Measurements from ENCODE around the gene HS3ST2. TPM values are rescaled to one million over a fixed set of nuclear protein-coding genes. Genes with fewer than 3 reads are reported as not detected.
A peak's percentile ranks its signal among the peaks of the same experiment; 100 is the strongest.

HS3ST2 gene
- not detected for total RNA-seq

DNA sequence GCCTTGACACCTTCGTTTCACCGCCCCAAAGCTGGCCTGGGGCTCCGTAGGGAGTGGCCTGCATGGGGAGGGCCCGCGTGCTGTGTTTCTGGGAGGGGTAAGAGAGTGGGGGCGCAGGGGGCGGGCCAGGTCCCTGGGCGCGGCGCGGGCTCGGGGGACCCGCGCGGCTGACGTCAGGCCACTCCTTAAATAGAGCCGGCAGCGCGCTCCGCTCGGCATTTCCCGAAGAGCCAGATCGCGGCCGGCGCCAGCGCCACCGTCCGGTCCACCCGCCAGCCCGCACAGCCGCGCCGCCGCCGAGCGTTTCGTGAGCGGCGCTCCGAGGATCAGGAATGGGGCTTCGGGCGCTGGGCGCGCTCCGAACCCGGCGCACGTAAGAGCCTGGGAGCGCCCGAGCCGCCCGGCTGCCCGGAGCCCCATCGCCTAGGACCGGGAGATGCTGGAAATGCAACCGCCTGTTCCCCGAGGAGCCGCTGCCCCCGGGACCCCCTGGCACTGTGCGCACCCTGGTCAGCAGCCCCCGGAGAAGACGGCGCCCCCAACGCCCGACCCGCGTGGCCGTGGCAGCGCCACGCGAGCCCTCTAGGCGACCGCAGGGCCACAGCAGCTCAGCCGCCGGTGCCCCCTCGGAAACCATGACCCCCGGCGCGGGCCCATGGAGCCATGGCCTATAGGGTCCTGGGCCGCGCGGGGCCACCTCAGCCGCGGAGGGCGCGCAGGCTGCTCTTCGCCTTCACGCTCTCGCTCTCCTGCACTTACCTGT is at the start of gene HS3ST2:
TSS of gene HS3ST2 (plus strand) at position 215 of the 763 bp plus-strand sequence. CDS start at position 664, 449 bp downstream.
- Mint-ChIP-seq H3K9me3 (no peaks in the 10 kb centered on the region), H3K36me3 (ENCODE audit: low read depth) (no peaks in the 10 kb centered on the region), H3K27me3 (ENCODE audit: low read depth) (peaks cover 36% of the 10 kb centered on the region), H3K4me1 (ENCODE audit: low read depth) (peaks cover 7% of the 10 kb centered on the region), H3K27ac (no peak within 1 kb of the TSS), H3K4me3 (peak within 1 kb of the TSS; percentile 34)
- CTCF ChIA-PET = no interaction called here
- peak; percentile 12 for DNase-seq
- intact Hi-C loops (cut with micrococcal nuclease) = no loop called here

DNA sequence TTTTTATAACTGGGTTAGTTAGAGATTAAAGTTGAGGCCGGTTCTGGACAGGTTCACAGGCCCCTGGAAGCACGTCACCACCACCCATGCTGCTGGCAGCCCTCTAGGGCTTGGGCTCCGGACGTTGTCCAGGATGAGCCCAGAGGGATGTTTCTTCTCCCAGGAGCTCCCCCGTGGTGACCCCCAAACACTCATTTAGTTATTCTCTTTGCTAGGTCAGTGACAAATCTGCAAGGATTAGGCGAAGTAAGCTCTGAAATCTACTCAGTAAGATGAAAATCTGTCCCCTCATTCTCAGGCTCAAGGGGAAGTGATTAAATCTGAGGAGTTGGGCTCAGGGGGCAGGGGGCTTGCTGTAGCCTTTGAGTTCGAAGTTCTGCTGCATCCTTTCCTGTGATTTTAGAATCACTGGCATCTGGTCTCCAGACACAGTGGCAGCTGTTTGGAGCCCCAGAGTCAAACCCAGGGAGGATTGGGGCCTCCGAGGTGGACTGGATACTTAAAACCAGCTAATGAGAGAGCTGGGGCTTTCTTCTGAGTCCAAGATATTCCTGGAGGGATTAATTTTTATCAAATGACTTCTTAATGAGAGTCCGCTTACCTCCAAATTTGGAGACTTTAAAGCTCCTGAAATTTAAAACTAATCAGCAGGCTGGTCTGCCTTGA is 49.2 kb upstream of the HS3ST2 start:
- intact Hi-C loops (cut with micrococcal nuclease) = no loop called here
- Mint-ChIP-seq H3K9me3 (no peaks in the 10 kb centered on the region), H3K27me3 (ENCODE audit: low read depth) (peaks cover 11% of the 10 kb centered on the region), H3K36me3 (ENCODE audit: low read depth) (no peaks in the 10 kb centered on the region), H3K4me1 (ENCODE audit: low read depth) (no peaks in the 10 kb centered on the region), H3K27ac (no peak overlapping the region), H3K4me3 (no peak overlapping the region)
- DNase-seq = no peak
- CTCF ChIA-PET = interaction anchor here (0.6 kb wide), 1 partner anchor 414 kb away, joined by 4 read pairs; no protein-coding TSS in a partner anchor

DNA sequence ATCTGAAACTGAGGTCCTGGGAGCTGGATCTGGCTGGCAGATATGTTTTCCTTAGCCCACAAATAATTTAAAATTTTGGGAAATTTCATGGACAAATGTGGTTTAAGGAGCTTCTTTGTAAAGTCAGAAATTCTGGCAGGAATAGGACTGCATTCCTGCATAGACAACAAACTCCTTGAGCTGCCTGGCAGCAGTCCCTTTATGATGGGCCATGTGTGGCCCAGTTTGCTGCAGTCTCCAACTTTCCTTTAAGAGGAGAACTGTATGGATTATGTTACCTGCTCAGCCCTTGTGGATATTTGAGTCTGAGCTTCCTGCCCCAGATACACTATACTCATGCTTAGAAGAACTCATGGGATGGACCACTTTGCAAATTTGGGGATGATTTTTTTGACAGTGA is 48.5 kb upstream of the HS3ST2 start:
- H3K9me3 Mint-ChIP-seq = no peaks in the 10 kb centered on the region
- H3K4me3 Mint-ChIP-seq = no peak overlapping the region
- no peak overlapping the region for H3K27ac Mint-ChIP-seq
- CTCF ChIA-PET = interaction anchor here (0.6 kb wide), 1 partner anchor 413 kb away, joined by 4 read pairs; no protein-coding TSS in a partner anchor
- intact Hi-C loops (cut with micrococcal nuclease) = no loop called here
- peaks cover 15% of the 10 kb centered on the region for H3K27me3 Mint-ChIP-seq (ENCODE audit: low read depth)
- no peaks in the 10 kb centered on the region for H3K36me3 Mint-ChIP-seq (ENCODE audit: low read depth)
- DNase-seq = no peak
- no peaks in the 10 kb centered on the region for H3K4me1 Mint-ChIP-seq (ENCODE audit: low read depth)

DNA sequence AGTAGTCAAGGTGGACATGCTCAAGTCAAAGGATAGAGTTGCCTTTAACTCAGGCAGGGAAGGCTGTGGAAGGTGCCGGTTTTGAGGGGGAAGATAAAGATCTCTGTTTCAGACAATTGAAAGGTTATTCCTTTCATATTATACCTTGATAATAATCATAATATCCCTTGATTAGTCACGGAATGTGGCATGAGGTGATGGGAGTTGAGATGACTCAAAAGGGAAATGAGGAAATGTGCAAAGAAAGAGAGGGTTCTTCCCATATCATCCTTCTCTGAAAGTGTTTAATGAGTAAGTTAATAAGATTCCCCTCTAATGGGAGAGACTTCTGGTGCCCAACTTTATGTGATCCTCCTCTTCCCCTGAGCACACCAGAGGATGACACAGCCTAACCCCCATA is 43.1 kb upstream of the HS3ST2 start:
- H3K4me1 Mint-ChIP-seq (ENCODE audit: low read depth) = no peaks in the 10 kb centered on the region
- intact Hi-C loops (cut with micrococcal nuclease) = no loop called here
- H3K4me3 Mint-ChIP-seq = no peak overlapping the region
- no peak overlapping the region for H3K27ac Mint-ChIP-seq
- CTCF ChIA-PET = no interaction called here
- no peaks in the 10 kb centered on the region for H3K9me3 Mint-ChIP-seq
- DNase-seq = no peak
- H3K36me3 Mint-ChIP-seq (ENCODE audit: low read depth) = no peaks in the 10 kb centered on the region
- peaks cover 37% of the 10 kb centered on the region for H3K27me3 Mint-ChIP-seq (ENCODE audit: low read depth)

DNA sequence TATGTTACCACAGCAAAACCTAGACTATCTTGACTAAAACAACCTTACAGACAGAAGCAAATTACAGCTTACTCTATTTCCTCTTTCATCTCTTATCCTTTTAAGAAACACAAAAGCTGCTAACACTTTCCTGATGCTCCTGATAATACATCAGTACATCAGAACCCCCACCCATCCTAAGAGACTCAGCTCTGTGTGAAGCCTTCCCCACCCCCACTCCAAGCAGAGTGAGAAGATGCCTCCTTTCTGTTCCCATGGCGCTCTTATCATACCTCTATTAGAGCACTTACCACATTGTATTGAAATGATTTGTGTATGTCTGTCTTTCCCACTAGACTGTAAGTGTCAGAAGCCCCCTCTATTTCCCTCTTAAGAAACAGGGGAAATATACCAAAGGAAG is 42.4 kb upstream of the HS3ST2 start:
- Mint-ChIP-seq H3K4me3 (no peak overlapping the region), H3K4me1 (ENCODE audit: low read depth) (no peaks in the 10 kb centered on the region), H3K27me3 (ENCODE audit: low read depth) (peaks cover 37% of the 10 kb centered on the region), H3K36me3 (ENCODE audit: low read depth) (no peaks in the 10 kb centered on the region), H3K27ac (no peak overlapping the region), H3K9me3 (no peaks in the 10 kb centered on the region)
- intact Hi-C loops (cut with micrococcal nuclease) = no loop called here
- CTCF ChIA-PET = no interaction called here
- DNase-seq = no peak

DNA sequence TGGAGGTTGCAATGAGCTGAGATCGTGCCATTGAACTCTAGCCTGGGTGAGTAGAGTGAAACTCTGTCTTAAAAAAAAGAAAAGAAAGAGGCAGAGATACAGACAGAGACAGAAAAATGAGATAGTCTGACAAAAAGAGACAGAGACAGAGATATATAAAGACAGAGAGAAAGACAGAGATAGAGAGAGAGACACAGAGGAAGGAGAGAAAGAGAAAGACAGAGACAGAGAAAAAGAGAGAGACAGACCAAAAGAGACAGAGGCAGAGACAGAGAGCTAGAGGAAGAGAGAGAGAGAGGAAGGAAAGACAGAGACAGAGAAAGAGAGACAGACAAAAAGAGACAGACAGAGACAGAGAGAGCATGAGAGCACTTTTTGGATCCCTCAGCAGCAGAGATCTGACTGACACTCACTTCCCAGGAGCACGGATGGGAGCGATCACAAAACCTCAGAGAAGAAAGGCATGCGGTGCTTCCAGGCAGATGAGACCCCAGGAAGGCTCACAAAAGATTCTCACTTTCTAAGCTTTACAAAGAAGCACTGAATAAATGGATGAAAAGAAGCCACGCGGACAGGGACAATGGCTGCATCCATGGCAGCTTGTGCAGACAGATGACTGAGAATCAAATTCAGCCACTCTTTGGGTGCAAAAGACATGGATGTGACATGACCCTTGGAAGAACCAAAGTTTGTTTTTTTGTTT is 38.6 kb upstream of the HS3ST2 start:
- H3K4me1 Mint-ChIP-seq (ENCODE audit: low read depth) = no peaks in the 10 kb centered on the region
- peaks cover 23% of the 10 kb centered on the region for H3K27me3 Mint-ChIP-seq (ENCODE audit: low read depth)
- intact Hi-C loops (cut with micrococcal nuclease) = no loop called here
- H3K4me3 Mint-ChIP-seq = no peak overlapping the region
- CTCF ChIA-PET = no interaction called here
- H3K27ac Mint-ChIP-seq = no peak overlapping the region
- no peaks in the 10 kb centered on the region for H3K9me3 Mint-ChIP-seq
- no peaks in the 10 kb centered on the region for H3K36me3 Mint-ChIP-seq (ENCODE audit: low read depth)
- no peak for DNase-seq

DNA sequence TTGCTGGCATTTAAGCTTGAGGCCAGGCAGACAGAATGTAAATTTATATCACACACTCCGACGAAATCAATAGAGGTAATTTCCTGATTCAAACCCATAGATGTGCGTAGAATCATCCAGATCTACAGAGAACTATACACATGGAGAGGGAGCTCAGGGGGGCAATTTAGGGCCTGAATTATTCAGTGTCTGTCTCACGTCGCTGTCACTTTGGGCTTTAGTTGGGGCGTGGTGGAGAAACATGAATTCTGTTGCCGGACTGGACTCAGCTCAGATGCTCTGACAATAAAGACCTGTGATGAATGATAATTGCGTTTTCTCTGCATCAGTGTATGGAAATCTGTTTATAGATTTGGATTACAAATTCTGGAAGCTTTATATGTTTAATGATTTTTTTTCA is 32.5 kb upstream of the HS3ST2 start:
- no peaks in the 10 kb centered on the region for H3K9me3 Mint-ChIP-seq
- H3K4me1 Mint-ChIP-seq (ENCODE audit: low read depth) = no peaks in the 10 kb centered on the region
- H3K36me3 Mint-ChIP-seq (ENCODE audit: low read depth) = no peaks in the 10 kb centered on the region
- H3K4me3 Mint-ChIP-seq = no peak overlapping the region
- intact Hi-C loops (cut with micrococcal nuclease) = no loop called here
- H3K27me3 Mint-ChIP-seq (ENCODE audit: low read depth) = no peaks in the 10 kb centered on the region
- CTCF ChIA-PET = no interaction called here
- DNase-seq = no peak
- H3K27ac Mint-ChIP-seq = no peak overlapping the region

DNA sequence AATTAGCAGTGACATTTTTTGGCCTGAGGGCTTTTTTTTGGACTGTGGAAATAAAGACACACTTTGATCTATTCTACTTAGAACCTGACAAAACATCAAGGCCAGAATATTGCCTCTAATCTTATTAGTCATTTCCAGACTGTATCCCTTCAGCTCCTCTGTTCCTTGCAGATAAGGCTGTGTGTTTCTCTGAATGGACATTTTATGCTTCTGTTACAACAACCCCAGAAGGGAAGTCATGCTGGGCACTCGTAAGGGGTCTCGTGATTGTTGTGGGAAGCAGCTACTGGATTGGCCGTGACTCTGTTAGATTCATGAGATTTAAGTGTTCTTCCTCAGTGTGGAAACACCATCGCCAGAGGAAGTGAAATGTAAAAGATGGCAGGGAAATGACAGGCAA is 31.6 kb upstream of the HS3ST2 start:
- Mint-ChIP-seq H3K9me3 (no peaks in the 10 kb centered on the region), H3K27ac (no peak overlapping the region), H3K4me1 (ENCODE audit: low read depth) (no peaks in the 10 kb centered on the region), H3K27me3 (ENCODE audit: low read depth) (no peaks in the 10 kb centered on the region), H3K36me3 (ENCODE audit: low read depth) (no peaks in the 10 kb centered on the region), H3K4me3 (no peak overlapping the region)
- DNase-seq = no peak
- CTCF ChIA-PET = no interaction called here
- intact Hi-C loops (cut with micrococcal nuclease) = no loop called here

DNA sequence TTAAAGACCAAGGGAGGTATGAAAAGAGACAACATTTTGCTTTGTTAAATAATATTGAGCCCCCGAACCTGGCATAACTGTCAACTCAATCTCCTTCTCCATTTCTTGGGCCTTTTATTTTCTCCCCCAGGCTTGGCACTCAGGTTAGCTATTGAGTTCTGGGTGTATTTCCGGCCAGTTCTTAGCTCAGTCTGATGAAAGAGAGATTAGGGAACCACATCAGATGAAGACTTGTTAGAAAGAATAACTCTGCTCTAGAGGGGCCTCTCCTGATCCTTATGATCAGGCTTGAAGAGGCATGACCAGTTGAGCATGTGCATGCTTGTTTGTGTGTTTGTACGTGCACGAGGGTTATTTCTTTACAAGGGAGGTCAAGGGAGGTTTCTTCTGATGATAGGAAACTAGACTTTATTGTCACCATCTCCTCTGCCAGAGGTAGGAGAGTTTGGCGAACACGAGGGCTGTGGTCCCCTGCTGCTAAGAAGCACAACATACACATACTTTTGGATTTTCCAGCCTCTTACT is 29.2 kb upstream of the HS3ST2 start:
- CTCF ChIA-PET = no interaction called here
- H3K9me3 Mint-ChIP-seq = no peaks in the 10 kb centered on the region
- intact Hi-C loops (cut with micrococcal nuclease) = no loop called here

DNA sequence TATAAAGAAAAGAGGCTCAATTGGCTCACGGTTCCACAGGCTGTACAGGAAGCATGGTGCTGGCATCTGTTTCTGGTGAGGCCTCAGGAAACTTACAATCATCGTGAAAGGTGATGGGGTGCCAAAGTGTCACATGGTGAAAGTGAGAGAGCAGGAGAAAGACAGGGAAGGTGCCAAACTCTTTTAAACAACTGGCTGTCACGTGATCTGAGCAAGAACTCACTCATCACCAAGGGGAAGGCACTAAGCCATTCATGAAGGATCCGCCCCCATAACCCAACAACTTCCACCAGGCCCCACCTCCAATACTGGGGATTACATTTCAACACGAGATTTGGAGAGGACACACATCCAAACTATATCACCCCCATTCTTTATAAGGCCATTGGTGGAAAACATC is 28.4 kb upstream of the HS3ST2 start:
- Mint-ChIP-seq H3K27ac (no peak overlapping the region), H3K27me3 (ENCODE audit: low read depth) (peaks cover 5% of the 10 kb centered on the region), H3K4me3 (no peak overlapping the region), H3K9me3 (no peaks in the 10 kb centered on the region), H3K36me3 (ENCODE audit: low read depth) (no peaks in the 10 kb centered on the region), H3K4me1 (ENCODE audit: low read depth) (no peaks in the 10 kb centered on the region)
- DNase-seq = no peak
- CTCF ChIA-PET = no interaction called here
- intact Hi-C loops (cut with micrococcal nuclease) = no loop called here

More for the DNA sequence above, 29.2 kb upstream of the HS3ST2 start:
- no peak overlapping the region for H3K4me3 Mint-ChIP-seq
- H3K36me3 Mint-ChIP-seq (ENCODE audit: low read depth) = no peaks in the 10 kb centered on the region
- peaks cover 5% of the 10 kb centered on the region for H3K27me3 Mint-ChIP-seq (ENCODE audit: low read depth)
- H3K27ac Mint-ChIP-seq = no peak overlapping the region
- DNase-seq = no peak
- H3K4me1 Mint-ChIP-seq (ENCODE audit: low read depth) = no peaks in the 10 kb centered on the region

DNA sequence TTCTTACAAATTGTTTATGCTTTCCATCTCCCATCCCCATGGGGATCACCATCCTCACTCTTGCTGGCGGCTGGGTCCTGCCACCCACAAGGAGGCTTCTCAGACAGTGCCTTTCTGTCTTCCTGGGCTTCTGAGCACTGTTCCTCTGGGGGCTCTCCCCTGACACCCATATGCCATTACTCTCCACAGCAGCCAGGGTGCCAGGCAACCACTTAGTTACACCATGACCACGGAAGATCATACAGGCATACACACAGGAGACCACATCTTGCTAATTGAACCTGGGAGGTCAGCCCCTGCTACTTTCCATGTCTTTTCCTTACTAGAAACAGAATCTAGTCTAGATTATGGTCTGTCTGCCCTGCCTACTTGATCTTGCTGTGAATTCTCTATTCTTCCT is 27.7 kb upstream of the HS3ST2 start:
- Mint-ChIP-seq H3K4me3 (no peak overlapping the region), H3K4me1 (ENCODE audit: low read depth) (no peaks in the 10 kb centered on the region), H3K36me3 (ENCODE audit: low read depth) (no peaks in the 10 kb centered on the region), H3K9me3 (no peaks in the 10 kb centered on the region), H3K27ac (no peak overlapping the region), H3K27me3 (ENCODE audit: low read depth) (peaks cover 5% of the 10 kb centered on the region)
- CTCF ChIA-PET = no interaction called here
- intact Hi-C loops (cut with micrococcal nuclease) = no loop called here
- DNase-seq = no peak

DNA sequence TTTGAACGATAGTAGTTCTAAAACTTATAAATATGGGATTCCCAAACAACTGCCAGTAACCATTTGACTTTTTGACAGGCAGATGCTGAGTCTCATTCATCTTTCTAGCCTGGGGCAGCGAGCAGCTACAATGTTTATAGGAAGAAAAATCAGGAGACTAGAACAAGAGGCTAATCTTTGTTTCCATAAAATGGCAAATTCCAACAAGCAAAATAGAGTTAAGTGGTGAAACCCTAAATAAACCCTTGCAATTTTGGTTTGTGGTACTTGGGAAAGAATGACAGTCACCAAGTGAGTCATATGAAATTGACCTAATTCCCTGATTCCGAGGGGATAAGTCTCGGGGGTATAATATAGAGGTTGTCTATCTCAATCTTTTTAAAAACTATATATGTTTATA is 27.3 kb upstream of the HS3ST2 start:
- H3K4me3 Mint-ChIP-seq = no peak overlapping the region
- H3K4me1 Mint-ChIP-seq (ENCODE audit: low read depth) = no peaks in the 10 kb centered on the region
- H3K36me3 Mint-ChIP-seq (ENCODE audit: low read depth) = no peaks in the 10 kb centered on the region
- intact Hi-C loops (cut with micrococcal nuclease) = no loop called here
- H3K9me3 Mint-ChIP-seq = no peaks in the 10 kb centered on the region
- H3K27ac Mint-ChIP-seq = no peak overlapping the region
- CTCF ChIA-PET = no interaction called here
- H3K27me3 Mint-ChIP-seq (ENCODE audit: low read depth) = peaks cover 5% of the 10 kb centered on the region
- DNase-seq = no peak

All from activated naive CD4-positive, alpha-beta T cell treated with anti-CD3 and anti-CD28 coated beads for 36 hours (primary cell).